GM12873 (cell line): ENCODE data around the gene AEBP2.

ENCODE experiments used
- CTCF ChIP-seq: IDR thresholded peaks from 2 replicates; pipeline ENCODE4 v1.5.1; 2012; ENCODE audit warnings: low read depth, mild to moderate bottlenecking, moderate library complexity, low read length, control low read depth; ENCODE audit not compliant: insufficient read depth; ENCODE audit errors: missing control alignments

The AEBP2 gene

GRCh38 chr12:19498099-19498498 is 58.8 kb downstream of the AEBP2 start:
- no peak for TF ChIP-seq CTCF

- TF ChIP-seq CTCF: no peak
Observed at GRCh38 chr12:19499030-19499429, 59.7 kb downstream of the AEBP2 start.

GRCh38 chr12:19506497-19506896 is 67.2 kb downstream of the AEBP2 start:
- no peak for TF ChIP-seq CTCF

- TF ChIP-seq CTCF: no peak
Observed at GRCh38 chr12:19507823-19508222, 68.5 kb downstream of the AEBP2 start.

GRCh38 chr12:19510461-19510860 is 71.2 kb downstream of the AEBP2 start:
- no peak for TF ChIP-seq CTCF

GRCh38 chr12:19515179-19515578 is 75.9 kb downstream of the AEBP2 start:
- no peak for TF ChIP-seq CTCF

GRCh38 chr12:19517583-19517982 is 78.3 kb downstream of the AEBP2 start:
- TF ChIP-seq CTCF: no peak
